ENCODE measurements around the gene TBX15. TPM values are rescaled to one million over a fixed set of nuclear protein-coding genes. Genes with fewer than 3 reads are reported as not detected.

TBX15 gene
- total RNA-seq, 1 donor from 2014 or later = not detected

- TF ChIP-seq CTCF (IDR thresholded peaks at IDR 0.05; ENCODE audit: unreplicated experiment) = no peak
- no peaks in the 10 kb centered on the region for H3K4me1 Mint-ChIP-seq (ENCODE audit: low read depth)
- H3K27me3 Mint-ChIP-seq = peaks cover 20% of the 10 kb centered on the region
- no peak for DNase-seq (ENCODE audit: low spot score, unreplicated experiment)
- H3K36me3 Mint-ChIP-seq (ENCODE audit: insufficient read depth) = no peaks in the 10 kb centered on the region
- H3K27ac Mint-ChIP-seq = no peak overlapping the region
- no peak overlapping the region for H3K4me3 Mint-ChIP-seq (ENCODE audit: low read depth)
- H3K9me3 Mint-ChIP-seq (ENCODE audit: low read depth) = no peaks in the 10 kb centered on the region
Measured at GRCh38 chr1:118940957-118941356, 47.2 kb downstream of the TBX15 start.

GRCh38 chr1:118937413-118938072 lies 50.6 kb downstream of the TBX15 start:
- DNase-seq (ENCODE audit: low spot score, unreplicated experiment) = no peak
- peaks cover 7% of the 10 kb centered on the region for H3K27me3 Mint-ChIP-seq
- H3K4me1 Mint-ChIP-seq (ENCODE audit: low read depth) = no peaks in the 10 kb centered on the region
- no peaks in the 10 kb centered on the region for H3K9me3 Mint-ChIP-seq (ENCODE audit: low read depth)
- H3K4me3 Mint-ChIP-seq (ENCODE audit: low read depth) = no peak overlapping the region
- H3K36me3 Mint-ChIP-seq (ENCODE audit: insufficient read depth) = no peaks in the 10 kb centered on the region
- TF ChIP-seq CTCF (IDR thresholded peaks at IDR 0.05; ENCODE audit: unreplicated experiment) = no peak
- no peak overlapping the region for H3K27ac Mint-ChIP-seq

GRCh38 chr1:118934706-118935105 lies 53.4 kb downstream of the TBX15 start:
- H3K4me3 Mint-ChIP-seq (ENCODE audit: low read depth) = no peak overlapping the region
- H3K36me3 Mint-ChIP-seq (ENCODE audit: insufficient read depth) = no peaks in the 10 kb centered on the region
- no peaks in the 10 kb centered on the region for H3K9me3 Mint-ChIP-seq (ENCODE audit: low read depth)
- DNase-seq (ENCODE audit: low spot score, unreplicated experiment) = no peak
- no peak overlapping the region for H3K27ac Mint-ChIP-seq
- H3K4me1 Mint-ChIP-seq (ENCODE audit: low read depth) = no peaks in the 10 kb centered on the region
- TF ChIP-seq CTCF (IDR thresholded peaks at IDR 0.05; ENCODE audit: unreplicated experiment) = no peak
- H3K27me3 Mint-ChIP-seq = peaks cover 10% of the 10 kb centered on the region

GRCh38 chr1:118933051-118933781 lies 54.9 kb downstream of the TBX15 start:
- Mint-ChIP-seq H3K36me3 (ENCODE audit: insufficient read depth) (no peaks in the 10 kb centered on the region), H3K9me3 (ENCODE audit: low read depth) (no peaks in the 10 kb centered on the region), H3K27me3 (peaks cover 10% of the 10 kb centered on the region), H3K4me3 (ENCODE audit: low read depth) (no peak overlapping the region), H3K27ac (no peak overlapping the region), H3K4me1 (ENCODE audit: low read depth) (no peaks in the 10 kb centered on the region)
- DNase-seq (ENCODE audit: low spot score, unreplicated experiment) = no peak
- no peak for TF ChIP-seq CTCF (IDR thresholded peaks at IDR 0.05; ENCODE audit: unreplicated experiment)

- no peak for DNase-seq (ENCODE audit: low spot score, unreplicated experiment)
- Mint-ChIP-seq H3K4me1 (ENCODE audit: low read depth) (no peaks in the 10 kb centered on the region), H3K36me3 (ENCODE audit: insufficient read depth) (no peaks in the 10 kb centered on the region), H3K27me3 (peaks cover 3% of the 10 kb centered on the region), H3K4me3 (ENCODE audit: low read depth) (no peak overlapping the region), H3K27ac (no peak overlapping the region), H3K9me3 (ENCODE audit: low read depth) (no peaks in the 10 kb centered on the region)
- no peak for TF ChIP-seq CTCF (IDR thresholded peaks at IDR 0.05; ENCODE audit: unreplicated experiment)
Measured at GRCh38 chr1:118931876-118932275, 56.3 kb downstream of the TBX15 start.
